OCI-LY3 (cell line): Measurements from ENCODE around the gene TMEM50B.

Experiments
- EZH2phosphoT487 ChIP-seq: fragments of 200-600 bp; shearing (Covaris generic); IDR thresholded peaks from 2 replicates; pipeline ENCODE4 v1.6.1; 2018; ENCODE audit warnings: antibody characterized with exemption, mixed run types, low read depth
- TF ChIP-seq, protein P1 (sequence below): fragments of 200-600, 300-600 bp; sonication (generic); IDR thresholded peaks from 2 replicates; pipeline ENCODE4 v1.5.1; 2014; ENCODE audit warnings: antibody characterized with exemption, low read length, low read depth

GRCh38 chr21:33432496-33432895, 47.3 kb downstream of the TMEM50B start:
- TF ChIP-seq, protein P1, sequence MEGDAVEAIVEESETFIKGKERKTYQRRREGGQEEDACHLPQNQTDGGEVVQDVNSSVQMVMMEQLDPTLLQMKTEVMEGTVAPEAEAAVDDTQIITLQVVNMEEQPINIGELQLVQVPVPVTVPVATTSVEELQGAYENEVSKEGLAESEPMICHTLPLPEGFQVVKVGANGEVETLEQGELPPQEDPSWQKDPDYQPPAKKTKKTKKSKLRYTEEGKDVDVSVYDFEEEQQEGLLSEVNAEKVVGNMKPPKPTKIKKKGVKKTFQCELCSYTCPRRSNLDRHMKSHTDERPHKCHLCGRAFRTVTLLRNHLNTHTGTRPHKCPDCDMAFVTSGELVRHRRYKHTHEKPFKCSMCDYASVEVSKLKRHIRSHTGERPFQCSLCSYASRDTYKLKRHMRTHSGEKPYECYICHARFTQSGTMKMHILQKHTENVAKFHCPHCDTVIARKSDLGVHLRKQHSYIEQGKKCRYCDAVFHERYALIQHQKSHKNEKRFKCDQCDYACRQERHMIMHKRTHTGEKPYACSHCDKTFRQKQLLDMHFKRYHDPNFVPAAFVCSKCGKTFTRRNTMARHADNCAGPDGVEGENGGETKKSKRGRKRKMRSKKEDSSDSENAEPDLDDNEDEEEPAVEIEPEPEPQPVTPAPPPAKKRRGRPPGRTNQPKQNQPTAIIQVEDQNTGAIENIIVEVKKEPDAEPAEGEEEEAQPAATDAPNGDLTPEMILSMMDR, result no peak
- no peak for TF ChIP-seq EZH2phosphoT487
